Esophagus muscularis mucosa (tissue), 4 donors: ENCODE measurements around the gene FAM227B. TPM values are rescaled to one million over a fixed set of nuclear protein-coding genes. Genes with fewer than 3 reads are reported as not detected.
"Not testable (repeated sequence)": the region's sequence is repeated elsewhere in the genome, so short reads cannot be mapped to it uniquely, and the experiment has no call there.

Experiments used
- DNase-seq: peaks from one replicate; pipeline ENCODE4 v3.0.0-alpha.2; 2017; ENCODE audit errors: extremely low spot score
- H3K27ac ChIP-seq, 4 donors: fragments of 200-600 bp; sonication (generic); replicated peaks in 1 of 4; 1 replicate in 3 of 4; 2 replicates in 1 of 4; pipeline ENCODE4 v1.5.1; 2016 to 2019; ENCODE audit warnings: mild to moderate bottlenecking in 1 of 4
- H3K27me3 ChIP-seq, 4 donors: fragments of 200-600 bp; sonication (generic); one replicate each; pipeline versions ENCODE4 v1.5.1 to v1.6.0; 2016 to 2019
- H3K36me3 ChIP-seq, 4 donors: fragments of 200-600 bp; sonication (generic); one replicate each; pipeline ENCODE4 v1.5.1; 2016 to 2019
- H3K4me1 ChIP-seq, 4 donors: fragments of 200-600 bp; sonication (generic); one replicate each; pipeline ENCODE4 v1.5.1; 2016 to 2019
- H3K4me3 ChIP-seq, 4 donors: fragments of 200-600 bp; sonication (generic); 1 replicate in 2 of 4; 2 replicates in 2 of 4; pipeline ENCODE4 v1.5.1; 2016 to 2019; ENCODE audit warnings: mild to moderate bottlenecking in 4 of 4, moderate library complexity in 1 of 4
- H3K9me3 ChIP-seq, 4 donors: fragments of 200-600 bp; sonication (generic); 1 replicate in 3 of 4; 2 replicates in 1 of 4; pipeline ENCODE4 v1.5.1; 2016 to 2019
- CTCF ChIP-seq, 3 experiments: fragments of 200-600 bp in 2 of 3; fragments of 450-650 bp in 1 of 3; sonication (generic) in 2 of 3; IDR thresholded peaks; one replicate each; pipeline ENCODE4 v1.5.1; 2017 to 2019; ENCODE audit warnings: antibody characterized with exemption in 3 of 3, mild to moderate bottlenecking in 2 of 3, moderate library complexity in 1 of 3
- EP300 ChIP-seq: sonication (generic); formaldehyde crosslinking; IDR thresholded peaks from one replicate; pipeline ENCODE4 v1.6.1; 2017; ENCODE audit warnings: antibody characterized with exemption
- POLR2A ChIP-seq: fragments of 450-650 bp; IDR thresholded peaks from one replicate; pipeline ENCODE4 v1.6.1; 2017; ENCODE audit warnings: antibody characterized with exemption, moderate library complexity, mild to moderate bottlenecking, low read depth
- POLR2AphosphoS5 ChIP-seq, 2 donors: sonication (generic); formaldehyde crosslinking; IDR thresholded peaks; one replicate each; pipeline ENCODE4 v1.6.1; 2017; ENCODE audit warnings: antibody characterized with exemption in 2 of 2
- WGBS: methylation state at CpG from one replicate; pipeline ENCODE4 v1.1.5; 2018; 5-methylcytosine and 5-hydroxymethylcytosine counted together
- intact Hi-C: fragments of 100-400 bp; cut with DNase I; formaldehyde crosslinking; loops from one replicate; pipeline ENCODE4 v1.15.1; 2023
- total RNA-seq, 4 donors: library from RNA; depleted of rRNA; stranded (reverse); fragments of >200 nt; gene quantifications; one replicate each; pipeline versions ENCODE4 v1.1.0 to v1.2.1, GENCODE V29; 2016

FAM227B gene
- total RNA-seq, 4 donors from 2014 or later: 5.8 to 13.7 (median 10.3) TPM

- no peaks in the 10 kb centered on the region for H3K4me1 ChIP-seq
- no peak for TF ChIP-seq POLR2AphosphoS5 (IDR thresholded peaks at IDR 0.05)
- no peak for TF ChIP-seq EP300
- no peak for TF ChIP-seq POLR2A
- TF ChIP-seq CTCF (IDR thresholded peaks at IDR 0.05): no peak
- intact Hi-C loops: no loop called here
- no peaks in the 10 kb centered on the region for H3K36me3 ChIP-seq
- no peak for DNase-seq
- H3K9me3 ChIP-seq: peaks cover 0 to 24% (median 2%) of the 10 kb centered on the region in 4 donors
- H3K4me3 ChIP-seq: no peak overlapping the region
- H3K27me3 ChIP-seq: no peaks in the 10 kb centered on the region
- 100% methylated on average over 2 of the region's 3 CpGs for WGBS
- H3K27ac ChIP-seq: no peak overlapping the region
Measured at GRCh38 chr15:49556437-49556836, 64.2 kb downstream of the FAM227B start.

- H3K36me3 ChIP-seq, DNase-seq, H3K27ac ChIP-seq, H3K4me3 ChIP-seq, H3K4me1 ChIP-seq, intact Hi-C loops, H3K27me3 ChIP-seq: not testable (repeated sequence)
- WGBS: no CpG with 5 or more reads among the region's 30 CpGs
- peaks cover 0 to 16% (median 2%) of the 10 kb centered on the region in 4 donors for H3K9me3 ChIP-seq
Measured at GRCh38 chr15:49550342-49550741, 70.3 kb downstream of the FAM227B start.

- no peaks in the 10 kb centered on the region for H3K4me1 ChIP-seq
- H3K27me3 ChIP-seq: no peaks in the 10 kb centered on the region
- no peak overlapping the region for H3K27ac ChIP-seq
- H3K4me3 ChIP-seq: no peak overlapping the region
- DNase-seq: no peak
- peaks cover 0 to 20% (median 11%) of the 10 kb centered on the region in 4 donors for H3K9me3 ChIP-seq
- no peaks in the 10 kb centered on the region for H3K36me3 ChIP-seq
- TF ChIP-seq EP300 (no peak), POLR2AphosphoS5 (IDR thresholded peaks at IDR 0.05) (no peak), CTCF (IDR thresholded peaks at IDR 0.05) (no peak), POLR2A (no peak)
- intact Hi-C loops: no loop called here
Measured at GRCh38 chr15:49538520-49538919, 82.1 kb downstream of the FAM227B start.

GRCh38 chr15:49530092-49530491, 90.5 kb downstream of the FAM227B start:
- 87% methylated on average over 1 of the region's 1 CpG for WGBS
- Histone ChIP-seq H3K9me3 (peaks cover 0 to 10% (median 3%) of the 10 kb centered on the region in 4 donors), H3K27me3 (no peaks in the 10 kb centered on the region), H3K27ac (no peak overlapping the region), H3K36me3 (no peaks in the 10 kb centered on the region), H3K4me3 (no peak overlapping the region), H3K4me1 (no peaks in the 10 kb centered on the region)
- DNase-seq: no peak
- TF ChIP-seq POLR2AphosphoS5 (IDR thresholded peaks at IDR 0.05) (no peak), POLR2A (no peak), EP300 (no peak), CTCF (IDR thresholded peaks at IDR 0.05) (no peak)
- intact Hi-C loops: no loop called here

GRCh38 chr15:49528289-49528688, 92.3 kb downstream of the FAM227B start:
- no peaks in the 10 kb centered on the region for H3K4me1 ChIP-seq
- 82% methylated on average over 4 of the region's 4 CpGs for WGBS
- no peak overlapping the region for H3K4me3 ChIP-seq
- no peak for TF ChIP-seq POLR2A
- TF ChIP-seq CTCF (IDR thresholded peaks at IDR 0.05): no peak
- H3K27ac ChIP-seq: no peak overlapping the region
- H3K27me3 ChIP-seq: no peaks in the 10 kb centered on the region
- intact Hi-C loops: no loop called here
- no peaks in the 10 kb centered on the region for H3K36me3 ChIP-seq
- no peak for DNase-seq
- peaks cover 0 to 6% (median 1%) of the 10 kb centered on the region in 4 donors for H3K9me3 ChIP-seq
